Endothelial cell of umbilical vein (primary cell): Measurements from ENCODE around the gene ZFAND2B. TPM values are rescaled to one million over a fixed set of nuclear protein-coding genes. Genes with fewer than 3 reads are reported as not detected.

Source experiments
- BruUV-seq: library from RNA; stranded (reverse); fragments of 400-500 nt; replicated peaks from 2 replicates; lab custom pipeline; 2021; lab: Mats Ljungman, UMichigan
- CTCF ChIA-PET: fragments of 300-600, 350-600 bp; sonication (Branson Sonifier 250); formaldehyde crosslinking; loops from one replicate; lab custom pipeline; 2021; ENCODE audit warnings: antibody characterized with exemption, inconsistent platforms; lab: Charles Lee
- POLR2A ChIA-PET: fragments of 300-600, 350-600 bp; sonication (Branson Sonifier 250); formaldehyde crosslinking; loops from one replicate; lab custom pipeline; 2021; ENCODE audit warnings: antibody characterized with exemption, inconsistent platforms; lab: Charles Lee
- DNase-seq: peaks from one replicate; pipeline ENCODE4 v3.0.0-alpha.2; 2011; ENCODE audit warnings: low read depth, low spot score
- FAIRE-seq: peaks from 2 replicates; lab custom pipeline; 2011; peaks lifted over from hg19 to GRCh38; lab: Jason Lieb, UNC
- H2AFZ ChIP-seq: 2 replicates; pipeline ENCODE4 v1.6.0; 2012; ENCODE audit warnings: low read depth, low read length, control low read depth, inconsistent platforms
- H3K27ac ChIP-seq: 2 replicates; pipeline ENCODE4 v1.5.1; 2011; ENCODE audit warnings: low read depth, mild to moderate bottlenecking, control low read depth, low read length, moderate library complexity; ENCODE audit not compliant: insufficient read depth
- H3K27me3 ChIP-seq, 2 experiments: 2 replicates each; pipeline versions ENCODE4 v1.6.0 to v1.6.1; 2011; ENCODE audit warnings: low read length in 2 of 2, mixed read lengths in 1 of 2; ENCODE audit not compliant: control insufficient read depth in 2 of 2, insufficient read depth in 2 of 2
- H3K36me3 ChIP-seq, 2 experiments: 2 replicates in 1 of 2; 3 replicates in 1 of 2; pipeline ENCODE4 v1.5.1; 2011; ENCODE audit warnings: low read length in 2 of 2, mild to moderate bottlenecking in 1 of 2, moderate library complexity in 1 of 2; ENCODE audit not compliant: control insufficient read depth in 2 of 2, insufficient read depth in 2 of 2; ENCODE audit errors: extremely low read depth in 1 of 2
- H3K4me1 ChIP-seq: 3 replicates; pipeline ENCODE4 v1.5.1; 2011; ENCODE audit warnings: mild to moderate bottlenecking, low read length; ENCODE audit not compliant: control insufficient read depth, insufficient read depth; ENCODE audit errors: extremely low read depth
- H3K4me2 ChIP-seq: 2 replicates; pipeline ENCODE4 v1.6.1; 2011; ENCODE audit warnings: low read length, control low read depth, mixed read lengths; ENCODE audit not compliant: insufficient read depth
- H3K4me3 ChIP-seq, 3 experiments: fragments of 200-600 bp in 1 of 3; sonication (generic), shearing (Covaris generic) in 1 of 3; replicated peaks in 1 of 3; 2 replicates each; pipeline ENCODE4 v1.5.1; 2011 to 2016; ENCODE audit warnings: control low read depth in 3 of 3, low read length in 3 of 3, mild to moderate bottlenecking in 2 of 3, inconsistent platforms in 1 of 3, low read depth in 1 of 3, moderate library complexity in 1 of 3; ENCODE audit not compliant: insufficient read depth in 1 of 3
- H3K79me2 ChIP-seq: 2 replicates; pipeline ENCODE4 v1.6.0; 2012; ENCODE audit warnings: low read length, inconsistent platforms; ENCODE audit not compliant: control insufficient read depth, insufficient read depth
- H3K9ac ChIP-seq: replicated peaks from 2 replicates; pipeline ENCODE3; 2011; ENCODE audit warnings: low read length, control low read depth; ENCODE audit not compliant: insufficient read depth; ENCODE audit errors: extremely low read depth
- H3K9me1 ChIP-seq: replicated peaks from 3 replicates; pipeline ENCODE4 v1.6.0; 2011; ENCODE audit warnings: mild to moderate bottlenecking, low read length; ENCODE audit not compliant: control insufficient read depth, insufficient read depth; ENCODE audit errors: extremely low read depth
- H3K9me3 ChIP-seq: replicated peaks from 2 replicates; pipeline ENCODE4 v1.5.1; 2012; ENCODE audit warnings: low read length, inconsistent platforms; ENCODE audit not compliant: control insufficient read depth, insufficient read depth
- H4K20me1 ChIP-seq: replicated peaks from 2 replicates; pipeline ENCODE3; 2011; ENCODE audit warnings: mild to moderate bottlenecking, low read length; ENCODE audit not compliant: control insufficient read depth, insufficient read depth; ENCODE audit errors: extremely low read depth
- CTCF ChIP-seq, 2 donors: IDR thresholded peaks; 1 replicate in 1 of 2; 2 replicates in 1 of 2; pipeline ENCODE4 v1.5.1; 2011; ENCODE audit warnings: low read length in 2 of 2, mild to moderate bottlenecking in 2 of 2, moderate library complexity in 2 of 2, control low read depth in 1 of 2, inconsistent platforms in 1 of 2, low read depth in 1 of 2; ENCODE audit not compliant: insufficient read depth in 1 of 2; ENCODE audit errors: extremely low read depth in 1 of 2
- EZH2 ChIP-seq: IDR thresholded peaks from 2 replicates; pipeline ENCODE4 v1.6.1; 2012; ENCODE audit warnings: borderline replicate concordance, low read depth, mild to moderate bottlenecking, moderate library complexity, low read length, inconsistent platforms; ENCODE audit not compliant: severe bottlenecking
- FOS ChIP-seq: IDR thresholded peaks from 2 replicates; pipeline ENCODE4 v1.6.1; 2011; ENCODE audit warnings: mild to moderate bottlenecking, low read length, moderate library complexity, borderline replicate concordance; ENCODE audit not compliant: insufficient read depth
- GATA2 ChIP-seq: IDR thresholded peaks from 2 replicates; pipeline ENCODE4 v1.7.0; 2011; ENCODE audit warnings: low read depth, mild to moderate bottlenecking, moderate library complexity, mixed read lengths, low read length; ENCODE audit not compliant: insufficient read length, insufficient read depth
- JUN ChIP-seq: IDR thresholded peaks from 2 replicates; pipeline ENCODE4 v1.6.1; 2011; ENCODE audit warnings: borderline replicate concordance, low read depth; ENCODE audit not compliant: insufficient read length, insufficient read depth
- MAX ChIP-seq: IDR thresholded peaks from 2 replicates; pipeline ENCODE4 v1.6.1; 2011; ENCODE audit not compliant: insufficient read depth, insufficient read length
- MYC ChIP-seq: IDR thresholded peaks from one replicate; pipeline ENCODE4 v1.6.1; 2011; ENCODE audit warnings: mild to moderate bottlenecking, low read depth, low read length
- POLR2A ChIP-seq: IDR thresholded peaks from 2 replicates; pipeline ENCODE4 v1.6.1; 2012; ENCODE audit warnings: low read depth, mild to moderate bottlenecking, control low read depth, low read length
- POLR2AphosphoS5 ChIP-seq: IDR thresholded peaks from 2 replicates; pipeline ENCODE4 v1.6.1; 2012; ENCODE audit warnings: low read depth, mild to moderate bottlenecking, control low read depth, low read length, moderate library complexity; ENCODE audit not compliant: insufficient read depth
- dilution Hi-C: fragments of 300-500 bp; cut with MboI; formaldehyde crosslinking; loops from one replicate; pipeline ENCODE4 v1.15.0; 2019; ENCODE audit warnings: low sequenced_read_pairs; ENCODE audit not compliant: extremely low pct_ligation_motif_present
- intact Hi-C: fragments of 100-400 bp; cut with micrococcal nuclease; formaldehyde crosslinking; loops from one replicate; pipeline ENCODE4 v1.10.0; 2022
- polyA plus RNA-seq, 4 experiments: library from polyadenylated mRNA; depleted of rRNA in 3 of 4; stranded (reverse) in 3 of 4; unstranded in 1 of 4; fragments of >200 nt; gene quantifications; 2 replicates each; pipeline versions ENCODE4 v1.2.1 to v1.2.3, GENCODE V29; 2011 to 2012; ENCODE audit warnings: missing spikeins in 1 of 4
- total RNA-seq: library from RNA; stranded (reverse); gene quantifications from 2 replicates; pipeline ENCODE4 v1.2.3, GENCODE V29; 2021

Gene ZFAND2B
- total and polyA plus RNA-seq, 2 donors (not counting 3 experiments of a cell fraction or from before 2014, with no cell fraction given): 23.3 to 52.0 TPM

- TSS peak; percentile 78 for BruUV-seq
- dilution Hi-C loops: no loop called here
These were observed 38.7 kb downstream of the ZFAND2B start, which contains the start of the genes GLB1L and STK16 for GRCh38 chr2:219245148-219245898. Gene GLB1L, minus strand, starts transcription at chr2:219245444. Its CDS starts 1,871 bp downstream, at chr2:219243573. Gene STK16, plus strand, starts transcription at chr2:219245479. Its CDS starts 521 bp downstream, at chr2:219246000.

More at GRCh38 chr2:219245148-219245898, 38.7 kb downstream of the ZFAND2B start, which contains the start of the genes GLB1L and STK16:
- peak; percentile 91 for DNase-seq
- Histone ChIP-seq H3K36me3 (peaks cover 2% of the 10 kb centered on the region in 2 experiments), H3K9me3 (no peaks in the 10 kb centered on the region), H4K20me1 (no peaks in the 10 kb centered on the region), H3K9ac (peak within 1 kb of the TSS; percentile 97), H3K79me2 (peaks cover 15% of the 10 kb centered on the region), H3K4me1 (peaks cover 28% of the 10 kb centered on the region), H3K27ac (peak within 1 kb of the TSS; percentile 92), H3K4me2 (peak within 1 kb of the TSS; percentile 86), H2AFZ (peak within 1 kb of the TSS; percentile 95), H3K27me3 (no peaks in the 10 kb centered on the region), H3K4me3 (peak within 1 kb of the TSS; percentile 67 to 80 (median 67)), H3K9me1 (no peaks in the 10 kb centered on the region)
- peak; percentile 82 for FAIRE-seq
- ChIA-PET POLR2A (interaction anchor here (0.6 to 1.5 kb wide), 6 partner anchors 9 to 351 kb away, joined by 3 to 6 read pairs (median 4); partner anchors contain the start of genes ANKZF1, ATG9A, DNAJB2 and TUBA4A), CTCF (interaction anchor here (0.6 to 2.1 kb wide), 11 partner anchors 9 to 265 kb away, joined by 3 to 12 read pairs (median 3); partner anchors contain the start of genes ABCB6, ANKZF1, ATG9A and DNAJB2)
- intact Hi-C loops: loop anchor here (1.0 to 2.0 kb wide), 7 partner anchors 16 to 85 kb away; partner anchors contain the start of genes ABCB6, ANKZF1, ATG9A and DNAJB2
- TF ChIP-seq GATA2 (no peak), MYC (no peak), JUN (no peak), EZH2 (no peak), FOS (no peak), POLR2AphosphoS5 (peak; percentile 97), CTCF (IDR thresholded peaks at IDR 0.05; ENCODE audit: extremely low read depth in 1 of 2, insufficient read depth in 1 of 2, low read depth in 1 of 2, low read length in 2 of 2) (no peak), MAX (no peak), POLR2A (peak; percentile 93)
